SK-N-SH (cell line): ENCODE results near the gene FMNL2. TPM values are rescaled to one million over a fixed set of nuclear protein-coding genes. Genes with fewer than 3 reads are reported as not detected.

Experiments
- CTCF ChIA-PET: fragments of 300-600, 350-600 bp; formaldehyde crosslinking; extraction: SDS; loops from one replicate; lab custom pipeline; 2021; lab: Yijun Ruan, JAX
- POLR2A ChIA-PET: fragments of 350-600 bp; sonication (Branson Sonifier 250); formaldehyde crosslinking; extraction: SDS; loops from one replicate; lab custom pipeline; 2020; ENCODE audit warnings: antibody characterized with exemption, inconsistent platforms; lab: Yijun Ruan, JAX
- DNase-seq: peaks from one replicate; pipeline ENCODE4 v3.0.0; 2012
- H2AFZ ChIP-seq: fragments of 200-600 bp; sonication (generic); 2 replicates; pipeline ENCODE4 v1.8.1; 2016; ENCODE audit warnings: antibody characterized with exemption, mild to moderate bottlenecking, low read depth
- H3F3A ChIP-seq: fragments of 200-600 bp; sonication (generic); replicated peaks from 2 replicates; pipeline ENCODE3; 2016; ENCODE audit warnings: antibody characterized with exemption, mild to moderate bottlenecking; ENCODE audit not compliant: insufficient read depth
- H3K27ac ChIP-seq, 2 experiments: fragments of 200-500 bp in 1 of 2; fragments of 200-600 bp in 1 of 2; sonication (Bioruptor generic) in 1 of 2; sonication (generic), shearing (Covaris generic) in 1 of 2; 2 replicates each; pipeline versions ENCODE4 v1.5.1 to v1.6.1; 2014 to 2016; ENCODE audit warnings: low read depth in 2 of 2, inconsistent platforms in 1 of 2, low read length in 1 of 2, mild to moderate bottlenecking in 1 of 2, mixed read lengths in 1 of 2
- H3K27me3 ChIP-seq: fragments of 200-600 bp; sonication (generic), shearing (Covaris generic); 2 replicates; pipeline ENCODE4 v1.6.1; 2016; ENCODE audit warnings: mixed run types; ENCODE audit not compliant: insufficient read depth
- H3K36me3 ChIP-seq, 2 experiments: fragments of 200-500 bp in 1 of 2; fragments of 200-600 bp in 1 of 2; sonication (Bioruptor generic) in 1 of 2; sonication (generic) in 1 of 2; replicated peaks in 1 of 2; 2 replicates each; pipeline versions ENCODE3 to v1.5.1; 2014 to 2016; ENCODE audit warnings: low read length in 1 of 2, mild to moderate bottlenecking in 1 of 2; ENCODE audit not compliant: insufficient read depth in 2 of 2, control insufficient read depth in 1 of 2
- H3K4me1 ChIP-seq, 2 experiments: fragments of 200-500 bp in 1 of 2; fragments of 200-600 bp in 1 of 2; sonication (Bioruptor generic) in 1 of 2; sonication (generic), shearing (Covaris generic) in 1 of 2; 2 replicates each; pipeline versions ENCODE4 v1.5.1 to v1.6.1; 2014 to 2016; ENCODE audit warnings: low read depth in 1 of 2, low read length in 1 of 2, mixed run types in 1 of 2; ENCODE audit not compliant: insufficient read depth in 2 of 2, control insufficient read depth in 1 of 2
- H3K4me2 ChIP-seq: fragments of 200-600 bp; sonication (generic), shearing (Covaris generic); 2 replicates; pipeline ENCODE4 v1.6.1; 2017; ENCODE audit warnings: mixed run types
- H3K4me3 ChIP-seq, 2 experiments: fragments of 200-500 bp in 1 of 2; fragments of 200-600 bp in 1 of 2; sonication (Bioruptor generic) in 1 of 2; sonication (generic), shearing (Covaris generic) in 1 of 2; 2 replicates each; pipeline versions ENCODE4 v1.5.1 to v1.8.1; 2014 to 2016; ENCODE audit warnings: low read depth in 2 of 2, inconsistent platforms in 1 of 2, low read length in 1 of 2, mild to moderate bottlenecking in 1 of 2, mixed read lengths in 1 of 2, moderate library complexity in 1 of 2
- H3K79me2 ChIP-seq: fragments of 200-600 bp; sonication (generic); 2 replicates; pipeline ENCODE4 v1.8.1; 2017; ENCODE audit warnings: mild to moderate bottlenecking; ENCODE audit not compliant: insufficient read depth
- H3K9ac ChIP-seq: fragments of 200-600 bp; sonication (generic); 2 replicates; pipeline ENCODE4 v1.6.1; 2017; ENCODE audit warnings: mixed run types
- H3K9me2 ChIP-seq: fragments of 200-600 bp; sonication (generic); 2 replicates; pipeline ENCODE4 v1.6.1; 2017; ENCODE audit warnings: mixed run types
- H3K9me3 ChIP-seq: fragments of 200-600 bp; sonication (generic); 2 replicates; pipeline ENCODE4 v1.6.1; 2017; ENCODE audit warnings: mixed run types, mild to moderate bottlenecking, moderate library complexity
- H4K20me1 ChIP-seq: fragments of 200-600 bp; sonication (generic); 2 replicates; pipeline ENCODE4 v1.6.1; 2017; ENCODE audit warnings: mild to moderate bottlenecking, mixed run types; ENCODE audit not compliant: insufficient read depth
- ELF1 ChIP-seq: IDR thresholded peaks from 2 replicates; pipeline ENCODE4 v1.4.0; 2012
- FOSL2 ChIP-seq: IDR thresholded peaks from 2 replicates; pipeline ENCODE4 v1.4.0; 2012; ENCODE audit warnings: low read depth, mild to moderate bottlenecking, moderate library complexity, borderline replicate concordance
- FOXJ3 ChIP-seq: sonication (generic); formaldehyde crosslinking; IDR thresholded peaks from 2 replicates; pipeline ENCODE4 v1.5.1; 2020; ENCODE audit warnings: mild to moderate bottlenecking, missing genetic modification reagents
- FOXM1 ChIP-seq: IDR thresholded peaks from 2 replicates; pipeline ENCODE4 v1.4.0; 2012; ENCODE audit warnings: low read depth, mild to moderate bottlenecking
- GABPA ChIP-seq: IDR thresholded peaks from 2 replicates; pipeline ENCODE4 v1.4.0; 2012; ENCODE audit warnings: low read depth, mild to moderate bottlenecking
- GATA2 ChIP-seq: sonication (generic); formaldehyde crosslinking; IDR thresholded peaks from 2 replicates; pipeline ENCODE4 v1.5.0; 2020; ENCODE audit warnings: mild to moderate bottlenecking, missing genetic modification reagents
- JUND ChIP-seq: IDR thresholded peaks from 2 replicates; pipeline ENCODE4 v1.4.0; 2012
- MAX ChIP-seq: IDR thresholded peaks from 2 replicates; pipeline ENCODE4 v1.4.0; 2012; ENCODE audit warnings: low read depth
- NFIC ChIP-seq: IDR thresholded peaks from 2 replicates; pipeline ENCODE4 v1.4.0; 2012; ENCODE audit warnings: borderline replicate concordance
- REST ChIP-seq: IDR thresholded peaks from 2 replicates; pipeline ENCODE4 v1.6.1; 2012; ENCODE audit warnings: mild to moderate bottlenecking, low read depth, low read length, moderate library complexity
- RXRA ChIP-seq: IDR thresholded peaks from 2 replicates; pipeline ENCODE4 v1.4.0; 2012; ENCODE audit warnings: low read depth, mild to moderate bottlenecking, borderline replicate concordance
- SIN3A ChIP-seq: IDR thresholded peaks from 2 replicates; pipeline ENCODE4 v1.6.1; 2012; ENCODE audit warnings: low read depth, mild to moderate bottlenecking, low read length, moderate library complexity, borderline replicate concordance
- TEAD4 ChIP-seq: IDR thresholded peaks from 2 replicates; pipeline ENCODE4 v1.4.0; 2012; ENCODE audit warnings: mild to moderate bottlenecking, borderline replicate concordance; ENCODE audit not compliant: insufficient read depth
- WGBS: methylation state at CpG from one replicate; pipeline ENCODE4 v1.1.6; 2017; ENCODE audit warnings: low lambda C conversion rate; 5-methylcytosine and 5-hydroxymethylcytosine counted together
- polyA plus RNA-seq, 3 experiments: library from polyadenylated mRNA; depleted of rRNA; stranded (reverse); fragments of >200 nt; gene quantifications; 2 replicates each; pipeline ENCODE4 v1.2.3, GENCODE V29; 2012
- TF ChIP-seq, protein P1 (sequence below): fragments of 150-350 bp; IDR thresholded peaks from 2 replicates; pipeline ENCODE4 v1.6.1; 2016; ENCODE audit warnings: mild to moderate bottlenecking, low read depth, low read length
- TF ChIP-seq, protein P2 (sequence below): IDR thresholded peaks from 2 replicates; pipeline ENCODE4; 2012
- TF ChIP-seq, protein P3 (sequence below): IDR thresholded peaks from 2 replicates; pipeline ENCODE4 v1.4.0; 2012; ENCODE audit warnings: low read depth, borderline replicate concordance

FMNL2 gene
- polyA plus RNA-seq, 1 of the 3 experiments (the other 2 are of a cell fraction), result 14.5 TPM

GRCh38 chr2:152304836-152305235, 30.1 kb upstream of the FMNL2 start:
- no peaks in the 10 kb centered on the region for H3K9me3 ChIP-seq
- CTCF ChIA-PET, result no interaction called here
- no peak for DNase-seq
- POLR2A ChIA-PET, result no interaction called here
- TF ChIP-seq TEAD4, result no peak
- no peak for TF ChIP-seq ELF1
- TF ChIP-seq, protein P1, sequence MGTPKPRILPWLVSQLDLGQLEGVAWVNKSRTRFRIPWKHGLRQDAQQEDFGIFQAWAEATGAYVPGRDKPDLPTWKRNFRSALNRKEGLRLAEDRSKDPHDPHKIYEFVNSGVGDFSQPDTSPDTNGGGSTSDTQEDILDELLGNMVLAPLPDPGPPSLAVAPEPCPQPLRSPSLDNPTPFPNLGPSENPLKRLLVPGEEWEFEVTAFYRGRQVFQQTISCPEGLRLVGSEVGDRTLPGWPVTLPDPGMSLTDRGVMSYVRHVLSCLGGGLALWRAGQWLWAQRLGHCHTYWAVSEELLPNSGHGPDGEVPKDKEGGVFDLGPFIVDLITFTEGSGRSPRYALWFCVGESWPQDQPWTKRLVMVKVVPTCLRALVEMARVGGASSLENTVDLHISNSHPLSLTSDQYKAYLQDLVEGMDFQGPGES, result no peak
- TF ChIP-seq, protein P2, sequence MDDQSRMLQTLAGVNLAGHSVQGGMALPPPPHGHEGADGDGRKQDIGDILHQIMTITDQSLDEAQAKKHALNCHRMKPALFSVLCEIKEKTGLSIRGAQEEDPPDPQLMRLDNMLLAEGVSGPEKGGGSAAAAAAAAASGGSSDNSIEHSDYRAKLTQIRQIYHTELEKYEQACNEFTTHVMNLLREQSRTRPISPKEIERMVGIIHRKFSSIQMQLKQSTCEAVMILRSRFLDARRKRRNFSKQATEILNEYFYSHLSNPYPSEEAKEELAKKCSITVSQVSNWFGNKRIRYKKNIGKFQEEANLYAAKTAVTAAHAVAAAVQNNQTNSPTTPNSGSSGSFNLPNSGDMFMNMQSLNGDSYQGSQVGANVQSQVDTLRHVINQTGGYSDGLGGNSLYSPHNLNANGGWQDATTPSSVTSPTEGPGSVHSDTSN, result no peak
- no peak for TF ChIP-seq NFIC
- no peak for TF ChIP-seq RXRA
- TF ChIP-seq FOXJ3 (CRISPR knock-in tag), result no peak
- TF ChIP-seq FOXM1, result no peak
- no peak for TF ChIP-seq GATA2 (CRISPR knock-in tag)
- TF ChIP-seq, all 33 proteins: peak for 0
- Histone ChIP-seq H3K4me3 (no peak overlapping the region), H2AFZ (no peak overlapping the region), H3K27ac (no peak overlapping the region), H3K4me2 (no peak overlapping the region), H3K36me3 (no peaks in the 10 kb centered on the region), H3F3A (no peaks in the 10 kb centered on the region), H3K79me2 (no peaks in the 10 kb centered on the region), H3K9me2 (no peaks in the 10 kb centered on the region), H3K9ac (no peak overlapping the region), H4K20me1 (no peaks in the 10 kb centered on the region), H3K4me1 (no peaks in the 10 kb centered on the region), H3K27me3 (no peaks in the 10 kb centered on the region; the same call in 1 of the 2 replicates)
- 80% methylated on average over 1 of the region's 1 CpG for WGBS

GRCh38 chr2:152307863-152308262, 27.1 kb upstream of the FMNL2 start:
- Histone ChIP-seq H3K4me2 (no peak overlapping the region), H4K20me1 (no peaks in the 10 kb centered on the region), H3F3A (no peaks in the 10 kb centered on the region), H3K36me3 (no peaks in the 10 kb centered on the region), H3K79me2 (no peaks in the 10 kb centered on the region), H3K9me2 (no peaks in the 10 kb centered on the region), H2AFZ (no peak overlapping the region), H3K9ac (no peak overlapping the region), H3K9me3 (no peaks in the 10 kb centered on the region), H3K4me3 (no peak overlapping the region), H3K4me1 (no peaks in the 10 kb centered on the region), H3K27ac (no peak overlapping the region), H3K27me3 (no peaks in the 10 kb centered on the region; the same call in 1 of the 2 replicates)
- POLR2A ChIA-PET, result no interaction called here
- no peak for TF ChIP-seq NFIC
- TF ChIP-seq FOSL2, result no peak
- TF ChIP-seq MAX, result no peak
- no peak for TF ChIP-seq JUND
- TF ChIP-seq ELF1, result no peak
- no peak for TF ChIP-seq SIN3A
- no peak for TF ChIP-seq GABPA
- no peak for TF ChIP-seq REST
- no peak for TF ChIP-seq TEAD4
- TF ChIP-seq FOXJ3 (CRISPR knock-in tag), result no peak
- TF ChIP-seq, protein P3, sequence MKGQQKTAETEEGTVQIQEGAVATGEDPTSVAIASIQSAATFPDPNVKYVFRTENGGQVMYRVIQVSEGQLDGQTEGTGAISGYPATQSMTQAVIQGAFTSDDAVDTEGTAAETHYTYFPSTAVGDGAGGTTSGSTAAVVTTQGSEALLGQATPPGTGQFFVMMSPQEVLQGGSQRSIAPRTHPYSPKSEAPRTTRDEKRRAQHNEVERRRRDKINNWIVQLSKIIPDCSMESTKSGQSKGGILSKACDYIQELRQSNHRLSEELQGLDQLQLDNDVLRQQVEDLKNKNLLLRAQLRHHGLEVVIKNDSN, result no peak
- 75% methylated on average over 1 of the region's 1 CpG for WGBS
- CTCF ChIA-PET, result no interaction called here
- DNase-seq, result no peak
